HG03342 (cell line): ENCODE results near the gene COL26A1.
"Not testable (repeated sequence)": the region's sequence is repeated elsewhere in the genome, so short reads cannot be mapped to it uniquely, and the experiment has no call there.

Experiments used
- ATAC-seq: cut with Tn5 transposase; IDR thresholded peaks from one replicate; pipeline ENCODE4 v1.9.1; 2021; ENCODE audit warnings: mild to moderate bottlenecking, moderate library complexity; ENCODE audit not compliant: unreplicated experiment

COL26A1 gene

GRCh38 chr7:101436857-101437576 is 74.3 kb downstream of the COL26A1 start:
- no peak for ATAC-seq

- no peak for ATAC-seq
These were observed 79.2 kb downstream of the COL26A1 start for GRCh38 chr7:101441890-101442289.

GRCh38 chr7:101442426-101443070 is 79.9 kb downstream of the COL26A1 start:
- no peak for ATAC-seq

- ATAC-seq, result no peak
These were observed 87.4 kb downstream of the COL26A1 start for GRCh38 chr7:101450064-101450463.

GRCh38 chr7:101453617-101454016 is 90.9 kb downstream of the COL26A1 start:
- no peak for ATAC-seq

- ATAC-seq, result no peak
These were observed 94.5 kb downstream of the COL26A1 start for GRCh38 chr7:101457001-101457750.

GRCh38 chr7:101465131-101465530 is 102.5 kb downstream of the COL26A1 start:
- no peak for ATAC-seq

- ATAC-seq, result no peak
These were observed 103.0 kb downstream of the COL26A1 start for GRCh38 chr7:101465576-101466196.

- no peak for ATAC-seq
These were observed 104.2 kb downstream of the COL26A1 start for GRCh38 chr7:101466871-101467270.

GRCh38 chr7:101468546-101469275 is 106.0 kb downstream of the COL26A1 start:
- no peak for ATAC-seq

GRCh38 chr7:101470668-101471487 is 108.2 kb downstream of the COL26A1 start:
- no peak for ATAC-seq

- ATAC-seq, result no peak
These were observed 111.5 kb downstream of the COL26A1 start for GRCh38 chr7:101474178-101474577.

- not testable (repeated sequence) for ATAC-seq
These were observed 113.0 kb downstream of the COL26A1 start for GRCh38 chr7:101475691-101476090.

GRCh38 chr7:101479217-101479616 is 116.5 kb downstream of the COL26A1 start:
- no peak for ATAC-seq

- not testable (repeated sequence) for ATAC-seq
These were observed 123.4 kb downstream of the COL26A1 start for GRCh38 chr7:101486056-101486432.

GRCh38 chr7:101486433-101487104 is 123.9 kb downstream of the COL26A1 start:
- no peak for ATAC-seq

GRCh38 chr7:101487105-101487458 is 124.4 kb downstream of the COL26A1 start:
- ATAC-seq, result no peak

GRCh38 chr7:101487753-101488152 is 125.1 kb downstream of the COL26A1 start:
- ATAC-seq, result no peak

- ATAC-seq, result no peak
These were observed 126.3 kb downstream of the COL26A1 start for GRCh38 chr7:101488826-101489572.
